Measurements from ENCODE around the gene C11orf71. TPM values are rescaled to one million over a fixed set of nuclear protein-coding genes. Genes with fewer than 3 reads are reported as not detected.

C11orf71 gene
- total and polyA plus RNA-seq, 10 of the 15 experiments (the other 5 are each of a cell fraction or from before 2014, with no cell fraction given) = 1.4 to 12.0 (median 7.1) TPM

DNA sequence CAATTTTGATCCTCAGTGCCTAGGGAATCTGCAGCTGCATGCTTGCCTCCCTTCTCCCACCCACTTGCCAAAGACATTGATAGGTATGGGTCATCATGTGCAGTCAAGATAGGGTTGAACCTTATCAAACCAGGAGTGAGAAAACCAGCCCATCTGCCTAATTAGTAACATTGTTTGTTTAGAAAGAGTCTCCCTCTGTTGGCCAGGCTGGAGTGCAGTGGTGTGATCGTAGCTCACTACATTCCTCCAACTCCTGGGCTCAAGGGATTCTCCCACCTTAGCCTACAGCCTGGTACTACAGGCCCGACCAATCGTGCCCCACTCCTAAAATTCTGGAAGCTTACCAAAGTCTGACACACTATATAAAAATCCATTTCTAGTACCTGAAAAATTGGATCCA is 4.6 kb downstream of the C11orf71 start:
- Histone ChIP-seq H4K20me1 (ENCODE audit: control insufficient read depth, insufficient read depth) (no peaks in the 10 kb centered on the region), H3K9ac (ENCODE audit: control insufficient read depth, insufficient read depth, low read length) (no peak overlapping the region), H3K4me1 (ENCODE audit: control insufficient read depth, insufficient read depth, low read length) (no peaks in the 10 kb centered on the region), H3K36me3 (ENCODE audit: control insufficient read depth in 2 of 2, insufficient read depth in 2 of 2, low read length in 1 of 2) (no peaks in the 10 kb centered on the region), H3K27ac (ENCODE audit: control insufficient read depth, insufficient read depth) (no peak overlapping the region), H3K79me2 (ENCODE audit: control insufficient read depth, insufficient read depth, low read length) (peaks cover 19% of the 10 kb centered on the region), H3K27me3 (replicated peaks in 1 of 2; ENCODE audit: control insufficient read depth in 2 of 2, insufficient read depth in 2 of 2, low read length in 1 of 2) (no peaks in the 10 kb centered on the region), H3K9me3 (replicated peaks; ENCODE audit: control insufficient read depth, insufficient read depth, low read length) (no peaks in the 10 kb centered on the region), H3K4me2 (ENCODE audit: control insufficient read depth, insufficient read depth) (no peak overlapping the region), H2AFZ (ENCODE audit: control insufficient read depth, low read depth, low read length) (no peak overlapping the region), H3K4me3 (no peak overlapping the region)
- CTCF ChIA-PET = interaction anchor here (1.2 to 1.5 kb wide), 3 partner anchors 9 to 49 kb away, joined by 3 to 4 read pairs (median 3); no protein-coding TSS in a partner anchor
- RAD21 ChIA-PET (ENCODE audit: unreplicated experiment) = no interaction called here
- WGBS (ENCODE audit: insufficient coverage, insufficient replicate concordance, low lambda C conversion rate, missing lambda C conversion rate) = 18% methylated on average over 3 of the region's 3 CpGs
- peak; percentile 21 to 38 (median 22); a peak in 3 of 6 replicates for TF ChIP-seq CTCF (IDR thresholded peaks at IDR 0.05 in 2 of 3, conservative IDR thresholded peaks at IDR 0.05 in 1 of 3; ENCODE audit: control insufficient read depth in 2 of 3, extremely low read depth in 1 of 3, insufficient read depth in 1 of 3, low read depth in 3 of 3, low read length in 3 of 3)
- TF ChIP-seq RAD51 (IDR thresholded peaks at IDR 0.05) = no peak
- DNase-seq (ENCODE audit: low read depth, low spot score) (no peak), FAIRE-seq (no peak), ATAC-seq (no peak)
- POLR2A ChIA-PET = no interaction called here
- SMC1A ChIA-PET (ENCODE audit: uncharacterized antibody, unreplicated experiment) = interaction anchor here (1.6 kb wide), 1 partner anchor 9 kb away, joined by 6 read pairs; no protein-coding TSS in a partner anchor
- no TSS peak for BruUV-seq (replicated peaks)
- in situ Hi-C loops (cut with MboI) = no loop called here
- intact Hi-C loops (cut with micrococcal nuclease; ENCODE audit: unreplicated experiment) = no loop called here

DNA sequence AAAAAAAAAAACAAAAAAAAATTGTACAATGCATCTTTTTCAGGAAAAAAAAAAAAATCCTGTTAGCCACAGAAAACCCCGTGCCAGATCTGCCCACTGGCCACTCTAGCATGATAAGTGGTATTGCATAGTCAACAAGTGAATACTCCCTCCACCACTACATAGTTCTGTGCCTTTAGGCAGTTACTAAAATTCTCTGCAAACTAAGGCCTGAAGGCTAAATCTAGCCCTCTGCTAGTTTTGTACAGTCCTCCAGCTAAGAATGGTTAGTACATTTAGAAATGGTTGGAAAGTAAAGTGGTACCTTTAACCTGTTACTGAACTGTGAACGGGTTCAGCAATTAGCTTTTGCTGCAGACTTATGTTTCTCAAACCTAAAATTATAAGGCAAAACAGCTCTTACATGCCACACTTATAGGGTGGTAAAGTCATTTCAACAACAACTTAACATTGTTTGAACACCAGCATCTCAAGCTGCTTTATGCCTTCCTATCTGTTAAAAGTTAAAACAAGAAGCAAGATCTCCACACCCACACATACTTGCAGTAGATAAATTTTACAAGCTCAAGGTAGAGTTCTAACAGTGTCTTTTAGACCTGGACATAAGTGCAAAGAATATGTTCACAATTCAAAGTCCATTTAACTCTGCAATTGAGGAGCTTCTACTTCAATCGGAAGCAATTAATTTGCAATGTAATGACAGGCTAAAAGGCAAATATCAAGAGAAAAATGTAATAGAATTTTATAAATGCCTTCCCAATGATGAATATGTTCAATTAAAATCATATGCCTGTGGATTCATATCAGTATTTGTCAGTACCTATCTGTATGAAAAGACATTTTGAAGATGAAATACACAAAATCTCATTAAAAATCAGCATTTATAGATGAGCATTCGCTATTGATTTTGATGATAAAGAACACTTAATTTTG is 7.3 kb downstream of the C11orf71 start:
- H3K9me3 ChIP-seq (replicated peaks; ENCODE audit: control insufficient read depth, insufficient read depth, low read length) = no peaks in the 10 kb centered on the region
- BruUV-seq (replicated peaks) = no TSS peak
- in situ Hi-C loops (cut with MboI) = no loop called here
- H3K79me2 ChIP-seq (ENCODE audit: control insufficient read depth, insufficient read depth, low read length) = no peaks in the 10 kb centered on the region
- no peak overlapping the region for H3K27ac ChIP-seq (ENCODE audit: control insufficient read depth, insufficient read depth)
- POLR2A ChIA-PET = interaction anchor here (0.7 to 1.1 kb wide), 2 partner anchors 13 kb away, joined by 5 to 9 read pairs; no protein-coding TSS in a partner anchor
- no peaks in the 10 kb centered on the region for H3K36me3 ChIP-seq (ENCODE audit: control insufficient read depth in 2 of 2, insufficient read depth in 2 of 2, low read length in 1 of 2)
- H4K20me1 ChIP-seq (ENCODE audit: control insufficient read depth, insufficient read depth) = no peaks in the 10 kb centered on the region
- no peaks in the 10 kb centered on the region for H3K4me1 ChIP-seq (ENCODE audit: control insufficient read depth, insufficient read depth, low read length)
- H2AFZ ChIP-seq (ENCODE audit: control insufficient read depth, low read depth, low read length) = no peak overlapping the region
- H3K4me2 ChIP-seq (ENCODE audit: control insufficient read depth, insufficient read depth) = no peak overlapping the region
- RAD21 ChIA-PET (ENCODE audit: unreplicated experiment) = no interaction called here
- DNase-seq (ENCODE audit: low read depth, low spot score) = no peak
- 65% methylated on average over 4 of the region's 4 CpGs for WGBS (ENCODE audit: insufficient coverage, insufficient replicate concordance, low lambda C conversion rate, missing lambda C conversion rate)
- FAIRE-seq = peak; percentile 47
- no peak for TF ChIP-seq BRCA1 (IDR thresholded peaks at IDR 0.05; ENCODE audit: low read depth, low read length)
- no peak for TF ChIP-seq LARP7 (IDR thresholded peaks at IDR 0.05)
- no peak for TF ChIP-seq RFX5 (IDR thresholded peaks at IDR 0.05; ENCODE audit: low read depth, low read length)
- no peak for TF ChIP-seq SPI1 (IDR thresholded peaks at IDR 0.05; ENCODE audit: borderline replicate concordance, insufficient read depth, low read depth, low read length)
- no peak for TF ChIP-seq SRF (IDR thresholded peaks at IDR 0.05; ENCODE audit: low read depth in 2 of 2, low read length in 2 of 2)
- no peak for TF ChIP-seq SP1 (IDR thresholded peaks at IDR 0.05; ENCODE audit: low read depth, low read length)
- TF ChIP-seq CTCF (IDR thresholded peaks at IDR 0.05 in 2 of 3, conservative IDR thresholded peaks at IDR 0.05 in 1 of 3; ENCODE audit: control insufficient read depth in 2 of 3, extremely low read depth in 1 of 3, insufficient read depth in 1 of 3, low read depth in 3 of 3, low read length in 3 of 3) = no peak
- H3K9ac ChIP-seq (ENCODE audit: control insufficient read depth, insufficient read depth, low read length) = no peak overlapping the region
- CTCF ChIA-PET = no interaction called here
- H3K4me3 ChIP-seq = no peak overlapping the region
- ATAC-seq = no peak
- intact Hi-C loops (cut with micrococcal nuclease; ENCODE audit: unreplicated experiment) = no loop called here
- no peaks in the 10 kb centered on the region for H3K27me3 ChIP-seq (replicated peaks in 1 of 2; ENCODE audit: control insufficient read depth in 2 of 2, insufficient read depth in 2 of 2, low read length in 1 of 2)
- SMC1A ChIA-PET (ENCODE audit: uncharacterized antibody, unreplicated experiment) = interaction anchor here (1.7 kb wide), 1 partner anchor 73 kb away, joined by 3 read pairs; no protein-coding TSS in a partner anchor
